OCI-LY1 (cell line): ENCODE measurements around the gene MTHFD1L.
"Not testable (repeated sequence)": the region's sequence is repeated elsewhere in the genome, so short reads cannot be mapped to it uniquely, and the experiment has no call there.

Source experiments
- H2AFZ ChIP-seq: fragments of 200-600 bp; sonication (generic), shearing (Covaris generic); 2 replicates; pipeline ENCODE4 v1.6.0; 2014; ENCODE audit warnings: antibody characterized with exemption, mild to moderate bottlenecking, low read length
- H3F3A ChIP-seq: fragments of 200-600 bp; sonication (generic), shearing (Covaris generic); 2 replicates; pipeline ENCODE4 v1.6.0; 2014; ENCODE audit warnings: mild to moderate bottlenecking, antibody characterized with exemption, low read length, moderate library complexity; ENCODE audit not compliant: insufficient read depth
- H3K27ac ChIP-seq: fragments of 200-600 bp; sonication (generic); 2 replicates; pipeline ENCODE4 v1.5.1; 2014; ENCODE audit warnings: low read length, mixed run types, mild to moderate bottlenecking, low read depth; ENCODE audit not compliant: poor library complexity, severe bottlenecking
- H3K27me3 ChIP-seq: fragments of 200-600 bp; sonication (generic); 2 replicates; pipeline ENCODE4 v1.6.0; 2014; ENCODE audit warnings: antibody characterized with exemption, mild to moderate bottlenecking, low read length, moderate library complexity; ENCODE audit not compliant: insufficient read depth
- H3K36me3 ChIP-seq: fragments of 200-600 bp; sonication (generic); 2 replicates; pipeline ENCODE4 v1.6.1; 2014; ENCODE audit warnings: mild to moderate bottlenecking, antibody characterized with exemption, low read length, moderate library complexity, mixed read lengths; ENCODE audit not compliant: insufficient read depth
- H3K4me1 ChIP-seq: fragments of 200-600 bp; sonication (generic); 2 replicates; pipeline ENCODE4 v1.5.1; 2014; ENCODE audit warnings: mild to moderate bottlenecking, low read length, moderate library complexity; ENCODE audit not compliant: insufficient read depth, severe bottlenecking
- H3K4me2 ChIP-seq: fragments of 200-600 bp; sonication (generic), shearing (Covaris generic); 2 replicates; pipeline ENCODE4 v1.6.1; 2014; ENCODE audit warnings: low read length
- H3K4me3 ChIP-seq: fragments of 200-600 bp; sonication (generic); 2 replicates; pipeline ENCODE4 v1.5.1; 2014; ENCODE audit warnings: low read length, low read depth, mild to moderate bottlenecking, mixed read lengths; ENCODE audit not compliant: poor library complexity, severe bottlenecking
- H3K79me2 ChIP-seq: fragments of 200-600 bp; shearing (Covaris generic); 2 replicates; pipeline ENCODE4 v1.6.1; 2016; ENCODE audit warnings: mixed run types, low read length, mixed read lengths; ENCODE audit not compliant: insufficient read depth
- H3K9ac ChIP-seq: fragments of 200-600 bp; sonication (generic), shearing (Covaris generic); 2 replicates; pipeline ENCODE4 v1.6.1; 2014; ENCODE audit warnings: mild to moderate bottlenecking, low read length, mixed read lengths
- H3K9me2 ChIP-seq: fragments of 200-600 bp; sonication (generic), shearing (Covaris generic); 2 replicates; pipeline ENCODE4 v1.6.1; 2014; ENCODE audit warnings: low read depth, mild to moderate bottlenecking, low read length, mixed read lengths
- H3K9me3 ChIP-seq: fragments of 200-600 bp; shearing (Covaris generic); 2 replicates; pipeline ENCODE4 v1.6.1; 2014; ENCODE audit warnings: low read length, mixed read lengths
- H4K20me1 ChIP-seq: fragments of 200-600 bp; sonication (generic), shearing (Covaris generic); 2 replicates; pipeline ENCODE4 v1.6.0; 2016; ENCODE audit warnings: mild to moderate bottlenecking, low read length; ENCODE audit not compliant: insufficient read depth
- EZH2 ChIP-seq: fragments of 200-600 bp; sonication (generic), shearing (Covaris generic); IDR thresholded peaks from 2 replicates; pipeline ENCODE4 v1.8.0; 2017; ENCODE audit warnings: borderline replicate concordance, mixed run types, mild to moderate bottlenecking, antibody characterized with exemption, low read length, moderate library complexity, mixed read lengths
- TF ChIP-seq, protein P1 (sequence below): fragments of 200-600 bp; sonication (generic), shearing (Covaris generic); IDR thresholded peaks from 2 replicates; pipeline ENCODE4 v1.5.1; 2017; ENCODE audit warnings: mild to moderate bottlenecking, antibody characterized with exemption, low read length, moderate library complexity, mixed read lengths

The MTHFD1L gene

DNA sequence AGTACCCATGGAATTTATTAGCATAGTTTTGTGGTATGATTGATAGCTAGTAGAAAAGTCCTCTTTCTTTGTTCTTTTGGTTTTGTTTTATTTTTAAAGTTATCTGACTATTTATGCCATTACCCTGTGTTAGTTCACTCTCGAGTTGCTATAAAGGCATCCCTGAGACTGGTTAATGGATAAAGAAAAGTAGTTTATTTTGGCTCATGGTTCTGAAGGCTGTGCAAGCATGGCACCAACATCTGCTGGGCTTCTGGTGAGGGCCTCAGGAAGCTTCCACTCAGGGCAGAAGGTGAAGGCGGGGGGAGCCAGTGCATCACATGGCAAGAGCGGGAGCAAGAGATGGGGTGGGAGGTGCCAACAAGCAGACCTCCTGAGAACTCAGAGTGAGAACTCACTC is 166.5 kb downstream of the MTHFD1L start:
- no peaks in the 10 kb centered on the region for H3K27me3 ChIP-seq
- H3K9ac ChIP-seq: no peak overlapping the region
- no peaks in the 10 kb centered on the region for H3K79me2 ChIP-seq
- H3K4me1 ChIP-seq: no peaks in the 10 kb centered on the region
- no peaks in the 10 kb centered on the region for H4K20me1 ChIP-seq
- no peak overlapping the region for H2AFZ ChIP-seq
- H3K9me3 ChIP-seq: no peaks in the 10 kb centered on the region
- peaks cover 33% of the 10 kb centered on the region for H3K36me3 ChIP-seq
- H3K27ac ChIP-seq: no peak overlapping the region
- H3K9me2 ChIP-seq: no peaks in the 10 kb centered on the region
- no peak overlapping the region for H3K4me2 ChIP-seq
- H3F3A ChIP-seq: no peaks in the 10 kb centered on the region
- TF ChIP-seq, protein P1, sequence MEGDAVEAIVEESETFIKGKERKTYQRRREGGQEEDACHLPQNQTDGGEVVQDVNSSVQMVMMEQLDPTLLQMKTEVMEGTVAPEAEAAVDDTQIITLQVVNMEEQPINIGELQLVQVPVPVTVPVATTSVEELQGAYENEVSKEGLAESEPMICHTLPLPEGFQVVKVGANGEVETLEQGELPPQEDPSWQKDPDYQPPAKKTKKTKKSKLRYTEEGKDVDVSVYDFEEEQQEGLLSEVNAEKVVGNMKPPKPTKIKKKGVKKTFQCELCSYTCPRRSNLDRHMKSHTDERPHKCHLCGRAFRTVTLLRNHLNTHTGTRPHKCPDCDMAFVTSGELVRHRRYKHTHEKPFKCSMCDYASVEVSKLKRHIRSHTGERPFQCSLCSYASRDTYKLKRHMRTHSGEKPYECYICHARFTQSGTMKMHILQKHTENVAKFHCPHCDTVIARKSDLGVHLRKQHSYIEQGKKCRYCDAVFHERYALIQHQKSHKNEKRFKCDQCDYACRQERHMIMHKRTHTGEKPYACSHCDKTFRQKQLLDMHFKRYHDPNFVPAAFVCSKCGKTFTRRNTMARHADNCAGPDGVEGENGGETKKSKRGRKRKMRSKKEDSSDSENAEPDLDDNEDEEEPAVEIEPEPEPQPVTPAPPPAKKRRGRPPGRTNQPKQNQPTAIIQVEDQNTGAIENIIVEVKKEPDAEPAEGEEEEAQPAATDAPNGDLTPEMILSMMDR: no peak
- TF ChIP-seq EZH2: no peak
- H3K4me3 ChIP-seq: no peak overlapping the region

DNA sequence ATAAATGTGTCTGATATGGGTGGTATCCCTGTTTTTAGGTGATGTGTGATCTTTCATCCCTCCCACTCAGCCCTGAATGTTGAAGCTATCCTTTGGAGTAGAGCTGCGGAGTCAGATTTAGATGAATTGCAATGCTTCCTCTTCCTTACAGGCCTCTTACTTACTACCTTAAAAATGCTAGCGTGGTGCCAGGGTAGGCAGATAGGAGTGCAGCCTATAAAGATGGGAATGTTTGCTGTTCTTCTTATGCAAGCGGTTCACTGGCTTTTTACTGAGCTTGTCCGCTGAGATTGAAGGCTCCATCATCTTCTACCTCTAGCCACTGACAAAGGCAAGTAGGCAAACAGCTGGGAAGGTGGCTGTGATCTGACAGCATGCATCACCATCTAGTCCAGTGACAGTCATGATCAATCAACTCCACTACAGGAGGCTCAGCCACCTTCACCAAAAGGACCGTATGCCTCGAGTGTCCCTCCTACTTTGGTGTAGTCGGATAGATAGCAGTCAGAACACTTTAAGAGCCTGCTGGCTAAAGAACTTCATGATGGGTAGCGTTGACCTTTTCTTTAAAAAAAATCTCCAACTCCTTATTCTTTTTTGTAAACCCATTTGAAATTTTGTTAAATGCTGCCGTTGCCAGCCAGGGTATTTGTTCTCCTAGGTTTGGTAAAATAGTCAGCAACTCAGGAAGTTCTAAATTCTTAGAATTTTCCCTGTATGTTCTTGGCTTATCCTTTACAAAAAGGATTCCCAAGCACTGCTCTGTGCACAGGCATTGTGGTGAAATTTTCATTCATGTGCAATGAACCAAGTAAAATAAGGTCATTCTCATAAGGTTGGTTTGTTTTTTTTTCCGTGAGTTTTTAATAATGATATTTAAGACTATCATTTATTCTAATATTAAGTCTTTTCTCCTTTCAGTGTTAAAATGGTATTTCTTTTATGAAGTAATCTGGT is 169.6 kb downstream of the MTHFD1L start:
- Histone ChIP-seq H3K9me2 (no peaks in the 10 kb centered on the region), H3K9me3 (no peaks in the 10 kb centered on the region), H3K79me2 (no peaks in the 10 kb centered on the region), H3K4me1 (no peaks in the 10 kb centered on the region), H4K20me1 (no peaks in the 10 kb centered on the region), H3F3A (no peaks in the 10 kb centered on the region), H2AFZ (no peak overlapping the region), H3K4me3 (no peak overlapping the region), H3K27me3 (no peaks in the 10 kb centered on the region), H3K9ac (no peak overlapping the region), H3K4me2 (no peak overlapping the region), H3K27ac (no peak overlapping the region), H3K36me3 (peaks cover 29% of the 10 kb centered on the region)
- TF ChIP-seq, protein P1: no peak
- TF ChIP-seq EZH2: no peak

- not testable (repeated sequence) for H3K9me2 ChIP-seq, H3F3A ChIP-seq, H3K4me3 ChIP-seq, H3K4me2 ChIP-seq, H4K20me1 ChIP-seq, H3K27me3 ChIP-seq, H3K9me3 ChIP-seq, H3K9ac ChIP-seq, H2AFZ ChIP-seq, H3K27ac ChIP-seq, H3K79me2 ChIP-seq, H3K4me1 ChIP-seq
- H3K36me3 ChIP-seq: peaks cover 33% of the 10 kb centered on the region
Measured at GRCh38 chr6:151036211-151036721, 170.8 kb downstream of the MTHFD1L start.
